BLaER1 treated with 17β-estradiol and CSF1 and Interleukin-3, amounts not matched to agents 10 nM and 100 nM (cell line): ENCODE data around the gene STRIT1.

Experiments
- H3K27ac ChIP-seq, 11 experiments: shearing (Covaris generic); formaldehyde crosslinking; 2 replicates each; pipeline ENCODE4 v1.8.1; 2022
- H3K27me3 ChIP-seq, 11 experiments: shearing (Covaris generic); formaldehyde crosslinking; 2 replicates each; pipeline ENCODE4 v1.8.1; 2022
- H3K36me3 ChIP-seq, 11 experiments: shearing (Covaris generic); formaldehyde crosslinking; 2 replicates each; pipeline ENCODE4 v1.8.1; 2022
- H3K4me1 ChIP-seq, 10 experiments: shearing (Covaris generic); formaldehyde crosslinking; 2 replicates each; pipeline ENCODE4 v1.8.1; 2022
- H3K4me2 ChIP-seq, 11 experiments: shearing (Covaris generic); formaldehyde crosslinking; 2 replicates each; pipeline ENCODE4 v1.8.1; 2022
- H3K4me3 ChIP-seq, 10 experiments: shearing (Covaris generic); formaldehyde crosslinking; 2 replicates each; pipeline ENCODE4 v1.8.1; 2022
- H3K9ac ChIP-seq, 11 experiments: shearing (Covaris generic); formaldehyde crosslinking; 2 replicates each; pipeline ENCODE4 v1.8.1; 2022
- H3K9me3 ChIP-seq, 11 experiments: shearing (Covaris generic); formaldehyde crosslinking; replicated peaks in 1 of 11; 2 replicates each; pipeline ENCODE4 v1.8.1; 2022
- H4K20me1 ChIP-seq, 11 experiments: shearing (Covaris generic); formaldehyde crosslinking; 2 replicates each; pipeline ENCODE4 v1.8.1; 2022
- Cebpa-rat ChIP-seq, 11 experiments: shearing (Covaris generic); IDR thresholded peaks; 2 replicates each; pipeline ENCODE4 v1.8.1; 2022

Gene STRIT1

GRCh38 chr3:155293516-155293915 is at the start of gene STRIT1:
Gene STRIT1, minus strand, starts transcription at chr3:155293683.
- no peaks in the 10 kb centered on the region for H4K20me1 ChIP-seq
- H3K27ac ChIP-seq: no peak within 1 kb of the TSS
- no peak within 1 kb of the TSS for H3K4me2 ChIP-seq
- no peaks in the 10 kb centered on the region for H3K4me1 ChIP-seq
- TF ChIP-seq Cebpa-rat (IDR thresholded peaks at IDR 0.05): no peak
- H3K36me3 ChIP-seq: no peaks in the 10 kb centered on the region
- H3K27me3 ChIP-seq: no peaks in the 10 kb centered on the region
- peaks cover 8 to 23% (median 17%) of the 10 kb centered on the region in 11 experiments; a peak in 19 of 22 replicates for H3K9me3 ChIP-seq
- no peak within 1 kb of the TSS for H3K4me3 ChIP-seq
- no peak within 1 kb of the TSS for H3K9ac ChIP-seq

- H3K4me2 ChIP-seq: no peak overlapping the region
- no peak for TF ChIP-seq Cebpa-rat (IDR thresholded peaks at IDR 0.05)
- H3K36me3 ChIP-seq: no peaks in the 10 kb centered on the region
- no peaks in the 10 kb centered on the region for H4K20me1 ChIP-seq
- no peak overlapping the region for H3K9ac ChIP-seq
- H3K27me3 ChIP-seq: no peaks in the 10 kb centered on the region
- H3K4me1 ChIP-seq: no peaks in the 10 kb centered on the region
- no peak overlapping the region for H3K4me3 ChIP-seq
- H3K27ac ChIP-seq: no peak overlapping the region
- H3K9me3 ChIP-seq: no peaks in the 10 kb centered on the region
These were observed 48.9 kb upstream of the STRIT1 start for GRCh38 chr3:155342344-155342743.

- H3K27me3 ChIP-seq: no peaks in the 10 kb centered on the region
- H3K27ac ChIP-seq: no peak overlapping the region
- H3K9me3 ChIP-seq: no peaks in the 10 kb centered on the region
- H3K36me3 ChIP-seq: no peaks in the 10 kb centered on the region
- no peak overlapping the region for H3K4me3 ChIP-seq
- H3K9ac ChIP-seq: no peak overlapping the region
- no peak for TF ChIP-seq Cebpa-rat (IDR thresholded peaks at IDR 0.05)
- H4K20me1 ChIP-seq: no peaks in the 10 kb centered on the region
- H3K4me2 ChIP-seq: no peak overlapping the region
- H3K4me1 ChIP-seq: peaks cover 0 to 18% (median 15%) of the 10 kb centered on the region in 10 experiments; a peak in 18 of 20 replicates
These were observed 45.6 kb upstream of the STRIT1 start for GRCh38 chr3:155339052-155339451.

GRCh38 chr3:155335724-155336354 is 42.4 kb upstream of the STRIT1 start:
- Histone ChIP-seq H3K9ac (no peak overlapping the region), H3K4me2 (peak overlapping the region in 9 of 11 experiments; percentile 11 to 70 (median 41); a peak in 15 of 22 replicates), H4K20me1 (no peaks in the 10 kb centered on the region), H3K4me3 (no peak overlapping the region), H3K9me3 (0 out of 22 replicates have a peak, but pooled peaks cover 0 to 7% (median 0%) of the 10 kb centered on the region in 11 experiments), H3K27ac (peak overlapping the region in 2 of 11 experiments; percentile 35; a peak in 3 of 22 replicates), H3K36me3 (no peaks in the 10 kb centered on the region), H3K4me1 (peaks cover 0 to 21% (median 15%) of the 10 kb centered on the region in 10 experiments; a peak in 18 of 20 replicates), H3K27me3 (no peaks in the 10 kb centered on the region)
- no peak for TF ChIP-seq Cebpa-rat (IDR thresholded peaks at IDR 0.05)

- Histone ChIP-seq H3K36me3 (no peaks in the 10 kb centered on the region), H3K4me3 (no peak overlapping the region), H3K9ac (0 out of 22 replicates have a peak overlapping the region, but pooled peaks of 1 of the 11 experiments have one; percentile 8), H3K9me3 (0 out of 22 replicates have a peak, but pooled peaks cover 0 to 7% (median 0%) of the 10 kb centered on the region in 11 experiments), H3K27ac (peak overlapping the region in 5 of 11 experiments; percentile 18 to 50 (median 35); a peak in 9 of 22 replicates), H4K20me1 (no peaks in the 10 kb centered on the region), H3K4me2 (peak overlapping the region in 9 of 11 experiments; percentile 11 to 70 (median 41); a peak in 17 of 22 replicates), H3K4me1 (peaks cover 0 to 21% (median 15%) of the 10 kb centered on the region in 10 experiments; a peak in 18 of 20 replicates), H3K27me3 (no peaks in the 10 kb centered on the region)
- no peak for TF ChIP-seq Cebpa-rat (IDR thresholded peaks at IDR 0.05)
These were observed 41.6 kb upstream of the STRIT1 start for GRCh38 chr3:155334914-155335723.

GRCh38 chr3:155334215-155334913 is 40.9 kb upstream of the STRIT1 start:
- TF ChIP-seq Cebpa-rat (IDR thresholded peaks at IDR 0.05): no peak
- Histone ChIP-seq H3K27ac (peak overlapping the region in 3 of 11 experiments; percentile 3 to 50 (median 36); a peak in 4 of 22 replicates), H3K4me3 (no peak overlapping the region), H3K9me3 (0 out of 22 replicates have a peak, but pooled peaks cover 0 to 7% (median 0%) of the 10 kb centered on the region in 11 experiments), H3K9ac (0 out of 22 replicates have a peak overlapping the region, but pooled peaks of 1 of the 11 experiments have one; percentile 8), H3K4me2 (peak overlapping the region in 9 of 11 experiments; percentile 11 to 70 (median 41); a peak in 16 of 22 replicates), H3K27me3 (no peaks in the 10 kb centered on the region), H3K4me1 (peaks cover 0 to 21% (median 15%) of the 10 kb centered on the region in 10 experiments; a peak in 18 of 20 replicates), H4K20me1 (no peaks in the 10 kb centered on the region), H3K36me3 (no peaks in the 10 kb centered on the region)

- Histone ChIP-seq H3K9ac (no peak overlapping the region), H4K20me1 (no peaks in the 10 kb centered on the region), H3K9me3 (0 out of 22 replicates have a peak, but pooled peaks cover 0 to 7% (median 0%) of the 10 kb centered on the region in 11 experiments), H3K4me3 (no peak overlapping the region), H3K4me1 (peaks cover 0 to 21% (median 15%) of the 10 kb centered on the region in 10 experiments; a peak in 18 of 20 replicates), H3K36me3 (no peaks in the 10 kb centered on the region), H3K4me2 (no peak overlapping the region), H3K27me3 (no peaks in the 10 kb centered on the region), H3K27ac (no peak overlapping the region)
- no peak for TF ChIP-seq Cebpa-rat (IDR thresholded peaks at IDR 0.05)
These were observed 39.2 kb upstream of the STRIT1 start for GRCh38 chr3:155332716-155333115.

GRCh38 chr3:155331078-155331477 is 37.6 kb upstream of the STRIT1 start:
- H3K9ac ChIP-seq: no peak overlapping the region
- H3K27me3 ChIP-seq: no peaks in the 10 kb centered on the region
- H3K4me3 ChIP-seq: no peak overlapping the region
- H3K27ac ChIP-seq: no peak overlapping the region
- H3K9me3 ChIP-seq: 0 out of 22 replicates have a peak, but pooled peaks cover 0 to 7% (median 0%) of the 10 kb centered on the region in 11 experiments
- H4K20me1 ChIP-seq: no peaks in the 10 kb centered on the region
- H3K36me3 ChIP-seq: no peaks in the 10 kb centered on the region
- H3K4me2 ChIP-seq: no peak overlapping the region
- peaks cover 0 to 21% (median 15%) of the 10 kb centered on the region in 10 experiments; a peak in 18 of 20 replicates for H3K4me1 ChIP-seq
- TF ChIP-seq Cebpa-rat (IDR thresholded peaks at IDR 0.05): no peak
